NCI-H1092 (cell line): Measurements from ENCODE around the gene TRAF5.
"Not testable (repeated sequence)": the region's sequence is repeated elsewhere in the genome, so short reads cannot be mapped to it uniquely, and the experiment has no call there.

Source experiments
- DNase-seq: peaks from one replicate; lab custom pipeline; 2025; lab: John Stamatoyannopoulos, UW

The TRAF5 gene, protein sequence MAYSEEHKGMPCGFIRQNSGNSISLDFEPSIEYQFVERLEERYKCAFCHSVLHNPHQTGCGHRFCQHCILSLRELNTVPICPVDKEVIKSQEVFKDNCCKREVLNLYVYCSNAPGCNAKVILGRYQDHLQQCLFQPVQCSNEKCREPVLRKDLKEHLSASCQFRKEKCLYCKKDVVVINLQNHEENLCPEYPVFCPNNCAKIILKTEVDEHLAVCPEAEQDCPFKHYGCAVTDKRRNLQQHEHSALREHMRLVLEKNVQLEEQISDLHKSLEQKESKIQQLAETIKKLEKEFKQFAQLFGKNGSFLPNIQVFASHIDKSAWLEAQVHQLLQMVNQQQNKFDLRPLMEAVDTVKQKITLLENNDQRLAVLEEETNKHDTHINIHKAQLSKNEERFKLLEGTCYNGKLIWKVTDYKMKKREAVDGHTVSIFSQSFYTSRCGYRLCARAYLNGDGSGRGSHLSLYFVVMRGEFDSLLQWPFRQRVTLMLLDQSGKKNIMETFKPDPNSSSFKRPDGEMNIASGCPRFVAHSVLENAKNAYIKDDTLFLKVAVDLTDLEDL

DNA sequence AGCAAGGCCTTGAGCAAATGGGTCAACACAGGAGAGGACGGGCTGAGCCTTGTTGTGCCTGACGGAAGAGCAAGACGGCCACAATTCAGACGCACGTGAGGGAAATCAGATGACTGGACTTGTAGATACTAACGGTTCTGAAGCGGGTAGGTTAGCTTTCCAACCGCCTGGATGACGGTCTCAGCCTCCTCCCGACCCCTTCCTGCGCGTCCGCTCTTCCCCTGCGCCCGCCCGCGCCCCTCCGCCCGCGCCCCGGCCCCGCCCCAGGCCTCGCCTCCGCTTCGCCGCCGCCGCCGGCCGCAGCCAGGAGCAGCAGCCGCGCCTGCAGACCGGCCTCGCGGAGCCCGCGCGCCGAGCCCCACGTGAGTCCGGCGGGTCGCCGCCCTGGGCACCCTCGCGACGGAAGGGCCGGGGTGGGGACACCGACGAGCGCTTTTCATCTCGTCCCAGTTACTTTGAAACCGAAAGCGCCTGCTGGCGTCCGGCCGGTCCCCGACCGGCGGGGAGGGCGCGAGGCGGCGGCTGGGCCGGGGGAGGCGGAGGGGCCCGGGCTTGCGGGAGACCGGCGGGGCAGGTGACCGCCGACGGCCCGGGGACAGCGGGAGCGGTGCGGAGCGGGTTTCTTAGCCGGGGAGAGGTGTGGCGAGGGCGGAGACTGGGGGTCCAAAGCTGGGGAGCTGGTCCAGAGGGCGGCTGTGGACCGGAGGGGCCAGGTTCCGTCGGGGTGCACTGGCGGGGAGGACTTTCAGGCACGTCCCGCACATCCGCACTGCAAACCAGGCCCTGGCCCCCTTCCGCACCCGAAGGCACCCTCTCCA, at the start of gene TRAF5:
TRAF5 (plus strand) TSS at position 306 of the 818 bp plus-strand sequence. CDS start 26,407 bp downstream, outside the sequence.
- DNase-seq: peak; percentile 31

DNA sequence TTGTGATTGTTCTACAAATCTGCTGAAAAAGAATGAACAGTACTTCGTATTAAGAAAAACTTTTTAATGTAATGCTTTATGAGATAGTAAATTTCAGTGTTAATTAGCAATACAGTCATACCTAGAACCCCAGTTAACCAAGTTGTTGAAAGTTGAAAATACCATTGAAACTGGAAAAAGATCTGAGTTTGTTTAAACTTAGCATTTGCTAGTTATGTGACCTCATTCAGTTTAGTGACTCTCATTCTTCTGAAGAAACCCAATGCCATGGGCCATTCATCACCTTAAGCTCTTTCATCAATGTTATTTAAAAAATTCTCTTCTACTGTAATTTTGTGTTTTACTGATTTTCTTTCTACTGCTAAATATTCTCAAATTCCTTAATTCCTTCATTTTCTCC, 47.3 kb upstream of the TRAF5 start:
- no peak for DNase-seq

DNA sequence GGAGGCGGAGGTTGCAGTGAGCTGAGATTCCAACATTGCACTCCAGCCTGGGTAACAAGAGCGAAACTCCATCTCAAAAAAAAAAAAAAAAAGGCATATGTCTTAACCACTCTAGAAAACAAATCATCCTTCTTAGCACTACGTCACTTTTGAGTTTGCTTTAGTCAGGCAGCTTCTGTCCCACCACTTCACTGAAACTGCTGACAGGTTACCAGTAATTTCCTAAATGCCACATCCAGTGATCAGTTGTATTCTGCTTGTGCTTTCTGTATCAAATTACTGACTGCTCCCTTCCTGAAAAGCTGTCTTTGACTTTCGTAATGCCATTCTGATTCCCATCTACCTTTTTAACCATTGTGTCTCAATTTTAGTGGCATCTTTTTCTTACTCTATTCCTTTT, 45.7 kb upstream of the TRAF5 start:
- DNase-seq: no peak

DNA sequence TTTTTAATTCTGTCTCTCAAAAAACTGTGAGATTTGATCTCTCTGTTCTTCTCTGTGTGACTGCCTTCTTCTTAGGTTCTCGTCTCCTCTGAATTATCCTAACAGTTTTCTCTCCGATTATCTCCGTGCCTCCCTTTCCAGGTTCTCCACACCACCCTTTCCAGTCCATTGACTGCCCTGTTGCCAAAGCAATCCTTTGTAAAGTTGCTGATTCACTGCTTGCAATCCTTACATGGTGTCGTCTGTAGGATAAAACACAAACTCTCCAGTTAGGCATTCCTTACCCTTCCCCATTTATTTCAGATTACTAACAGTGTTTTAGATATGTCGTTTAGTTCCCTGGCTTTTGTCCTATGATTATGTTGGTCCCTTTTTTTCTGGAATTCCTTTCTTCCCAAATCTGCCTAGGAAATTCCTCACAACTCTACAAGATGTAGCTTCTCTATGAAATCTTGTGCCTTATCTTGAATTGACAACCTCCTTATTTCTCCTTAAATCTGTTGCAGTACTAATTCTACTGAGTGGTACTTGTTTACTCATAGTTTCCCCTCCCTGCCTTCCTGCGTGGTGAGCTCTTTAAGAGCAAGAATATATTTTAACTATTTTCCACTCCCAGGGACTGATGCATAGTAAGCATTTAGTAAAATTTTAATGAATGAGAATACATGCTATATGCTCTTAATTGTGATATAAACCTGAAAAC, 45.2 kb upstream of the TRAF5 start:
- no peak for DNase-seq

DNA sequence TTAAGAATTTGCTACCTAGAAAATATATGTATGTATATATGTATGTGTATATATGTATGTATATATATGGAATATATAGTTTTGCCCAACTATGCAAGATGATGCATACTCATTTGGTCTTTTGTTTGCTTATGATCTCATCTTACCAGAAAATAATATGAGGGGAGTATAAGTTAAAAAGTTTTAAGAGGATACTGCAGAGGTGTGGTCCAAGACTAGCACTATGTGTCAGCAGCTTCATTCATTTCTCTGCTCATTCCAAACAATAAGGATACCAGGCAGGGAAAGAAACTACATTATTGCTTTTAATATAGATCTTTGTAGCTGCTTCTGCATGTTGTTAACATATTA, 44.6 kb upstream of the TRAF5 start:
- DNase-seq: no peak

DNA sequence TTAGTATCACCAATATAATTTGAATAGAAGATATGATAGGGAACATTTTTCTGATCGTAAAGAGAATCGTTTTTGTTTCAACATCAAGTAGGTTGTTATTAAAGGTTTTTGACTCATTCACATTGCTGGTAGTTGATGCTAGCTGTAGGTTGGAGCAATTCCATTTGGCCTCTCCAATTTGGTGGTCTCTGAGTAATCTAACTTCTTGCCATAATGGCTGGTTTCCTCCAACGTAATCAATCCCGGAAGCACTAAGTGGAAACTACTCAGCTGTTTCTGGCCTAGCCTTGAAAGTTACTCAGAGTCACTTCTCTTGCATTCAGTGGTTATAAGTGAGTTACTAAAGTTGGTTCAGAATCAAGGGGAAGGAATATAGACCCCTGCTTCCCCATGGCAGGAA, 41.4 kb upstream of the TRAF5 start:
- no peak for DNase-seq

DNA sequence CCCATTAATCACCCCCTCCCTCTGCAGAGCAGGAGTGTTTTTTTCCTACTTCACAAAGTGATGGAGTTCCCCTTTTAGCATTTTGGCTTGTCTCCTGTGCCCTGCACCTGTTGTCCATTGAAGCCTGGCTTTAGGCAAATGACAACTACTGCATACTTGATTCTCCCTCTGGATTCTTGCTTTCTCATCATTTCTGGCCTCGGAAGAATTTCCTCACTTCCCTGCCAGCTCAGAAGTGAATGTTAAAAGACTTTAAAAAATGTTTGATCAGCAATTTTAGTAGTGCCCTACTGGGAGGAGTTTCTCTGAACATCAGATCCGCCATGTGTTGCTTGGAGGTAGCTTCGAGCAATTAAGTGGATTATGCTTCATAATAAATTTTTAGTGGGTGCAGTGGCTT, 39.4 kb upstream of the TRAF5 start:
- no peak for DNase-seq

DNA sequence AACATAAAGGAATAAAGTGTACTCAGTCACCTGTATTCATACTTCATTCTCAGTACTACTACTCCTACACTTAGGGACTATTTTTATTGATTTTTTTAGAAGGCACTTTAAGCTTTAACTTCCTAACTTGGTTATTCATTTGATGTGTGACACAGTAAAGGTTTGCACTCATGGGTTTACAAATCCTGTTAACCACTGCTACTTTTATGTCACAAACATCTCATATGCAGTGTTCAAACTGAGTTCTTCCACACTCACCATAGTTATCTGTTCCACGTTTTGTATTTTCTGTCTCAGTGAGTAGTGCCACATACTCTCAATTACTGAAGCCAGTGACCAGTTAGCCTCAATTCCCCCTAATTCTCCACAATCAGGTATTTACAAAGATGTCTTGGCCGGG, 34.2 kb upstream of the TRAF5 start:
- DNase-seq: no peak

DNA sequence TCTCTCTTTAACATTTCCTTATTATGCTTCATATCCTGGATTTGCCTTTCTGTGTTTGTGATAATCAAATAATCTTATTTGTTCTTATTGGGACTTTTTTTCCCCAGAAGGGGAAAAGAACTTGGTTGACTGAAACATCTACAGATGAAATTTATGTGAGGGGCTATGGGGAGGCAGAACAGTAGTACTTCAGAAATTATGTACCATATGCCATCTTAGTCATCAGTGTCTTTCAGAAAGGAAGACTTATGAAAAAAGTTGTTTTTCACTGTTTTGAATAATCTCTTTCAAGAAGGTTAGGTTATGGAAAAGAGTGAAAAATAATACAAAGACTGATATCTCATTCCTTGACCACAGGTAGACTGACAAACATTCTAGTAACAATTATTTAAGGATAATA, 30.2 kb upstream of the TRAF5 start:
- no peak for DNase-seq

DNA sequence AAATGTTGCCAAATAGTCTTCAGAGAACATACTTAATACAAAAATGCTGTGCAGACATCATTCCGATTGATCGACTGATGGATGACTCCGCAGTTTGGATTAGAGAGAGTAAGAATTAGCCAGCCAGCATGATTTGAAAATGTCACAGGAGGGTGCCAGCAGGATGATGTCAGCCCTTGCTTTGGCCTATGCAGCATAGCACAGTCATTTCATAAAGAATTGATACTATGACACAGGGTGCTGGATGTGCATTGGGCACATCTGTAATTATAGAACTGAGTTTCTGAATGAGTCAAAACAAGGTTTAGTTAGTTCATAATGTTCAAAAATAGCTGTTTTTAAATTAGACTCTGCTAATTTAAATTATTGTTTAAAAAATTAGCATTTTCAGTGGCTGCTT, 21.6 kb upstream of the TRAF5 start:
- no peak for DNase-seq

DNA sequence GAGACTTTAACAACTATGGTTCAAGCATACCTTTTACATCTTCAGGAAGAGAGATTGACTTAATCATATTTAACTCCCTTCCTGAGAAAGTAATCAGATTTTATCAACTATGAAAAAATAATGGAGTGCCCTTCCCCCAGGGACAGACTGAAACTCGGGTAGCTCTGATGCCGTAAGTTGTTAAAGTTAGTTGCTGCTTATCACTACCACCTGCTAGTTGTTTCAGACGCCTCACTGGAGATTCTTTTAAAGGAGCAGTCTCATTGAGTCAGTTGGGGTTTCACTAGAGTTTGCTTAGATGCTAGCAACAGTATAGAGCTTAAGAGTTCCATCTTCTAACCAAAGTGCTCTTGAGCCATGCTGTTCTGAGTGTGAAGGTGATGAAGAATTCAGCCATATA, 17.0 kb upstream of the TRAF5 start:
- no peak for DNase-seq

DNA sequence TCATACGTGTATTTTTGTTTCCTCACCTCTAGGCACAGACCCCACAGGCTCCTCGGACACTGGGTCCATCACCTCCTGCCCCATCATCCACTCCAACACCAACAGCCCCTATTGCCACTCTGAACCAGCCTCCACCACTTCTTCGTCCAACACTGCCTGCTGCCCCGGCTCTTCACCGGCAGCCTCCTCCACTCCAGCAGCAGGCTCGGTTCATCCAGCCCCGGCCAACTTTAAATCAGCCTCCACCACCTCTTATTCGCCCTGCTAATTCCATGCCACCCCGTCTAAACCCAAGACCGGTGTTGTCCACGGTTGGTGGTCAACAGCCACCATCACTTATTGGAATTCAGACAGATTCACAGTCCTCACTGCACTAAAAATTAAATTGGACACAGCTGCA, 13.2 kb upstream of the TRAF5 start:
- no peak for DNase-seq

DNA sequence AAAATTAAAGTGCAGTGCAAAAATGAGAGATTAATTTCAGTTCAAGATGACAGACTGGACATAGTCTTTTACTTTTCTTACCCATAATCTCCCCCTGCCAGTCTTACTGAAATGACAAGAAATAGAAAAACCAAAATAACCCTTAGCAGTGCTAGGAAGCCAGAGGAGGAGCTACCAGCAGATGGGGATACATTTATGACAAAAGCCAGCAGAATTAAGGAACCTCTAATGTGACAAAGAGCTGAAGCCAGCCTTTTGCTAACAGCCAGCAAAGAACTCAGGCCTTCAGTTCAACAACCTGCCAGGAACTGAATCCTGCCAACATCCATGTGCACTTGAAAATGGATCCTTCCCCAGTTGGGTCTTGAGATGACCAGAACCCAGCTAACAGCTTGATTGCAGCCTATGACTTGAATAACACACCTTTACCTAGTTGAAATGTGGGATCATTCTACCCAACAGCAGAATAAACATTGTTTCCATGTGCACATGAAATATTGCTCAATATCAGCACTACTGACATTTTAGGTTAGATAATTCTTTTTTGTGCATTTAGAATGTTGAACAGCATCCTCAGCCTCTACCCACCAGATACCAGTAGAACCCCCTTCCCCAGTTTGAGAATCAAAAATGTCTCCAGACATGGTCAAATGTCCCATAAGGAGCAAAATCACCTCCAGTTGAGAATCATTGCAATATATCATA, 7.9 kb upstream of the TRAF5 start:
- no peak for DNase-seq

DNA sequence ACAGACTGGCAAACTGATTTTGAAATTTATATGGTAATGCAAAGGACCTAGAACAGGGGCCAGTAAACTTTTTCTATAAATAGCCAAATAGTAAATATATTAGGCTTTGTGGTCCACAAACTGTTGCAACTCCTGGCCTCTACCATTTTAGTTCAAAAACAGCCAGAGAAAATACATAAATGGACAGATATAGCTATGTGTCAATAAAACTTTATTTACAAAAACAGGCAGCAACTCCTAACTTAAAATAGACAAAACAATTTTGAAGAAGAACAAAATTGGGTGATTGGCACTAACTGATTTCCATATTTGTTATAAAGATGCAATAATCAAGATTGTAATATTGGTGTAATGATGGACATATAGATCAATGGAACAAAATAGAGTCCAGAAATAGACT, 6.7 kb upstream of the TRAF5 start:
- DNase-seq: no peak

DNA sequence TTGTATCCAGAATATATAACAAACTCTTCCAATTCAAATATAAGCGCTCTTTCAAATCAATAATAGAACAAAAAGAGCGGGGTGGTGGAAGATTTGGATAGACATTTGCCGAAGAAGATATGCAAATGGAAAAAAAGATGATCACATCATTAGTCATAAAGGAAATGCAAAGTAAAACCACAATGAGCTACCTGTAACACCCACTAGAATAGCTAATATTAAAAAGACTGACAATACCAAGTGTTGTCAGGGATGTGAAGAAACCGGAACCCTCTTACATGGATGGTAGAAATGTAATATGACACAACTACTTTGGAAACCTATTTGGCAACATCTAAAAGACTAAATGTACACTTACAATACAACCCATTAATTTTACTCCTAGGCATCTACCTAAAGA, 5.7 kb upstream of the TRAF5 start:
- DNase-seq: no peak

DNA sequence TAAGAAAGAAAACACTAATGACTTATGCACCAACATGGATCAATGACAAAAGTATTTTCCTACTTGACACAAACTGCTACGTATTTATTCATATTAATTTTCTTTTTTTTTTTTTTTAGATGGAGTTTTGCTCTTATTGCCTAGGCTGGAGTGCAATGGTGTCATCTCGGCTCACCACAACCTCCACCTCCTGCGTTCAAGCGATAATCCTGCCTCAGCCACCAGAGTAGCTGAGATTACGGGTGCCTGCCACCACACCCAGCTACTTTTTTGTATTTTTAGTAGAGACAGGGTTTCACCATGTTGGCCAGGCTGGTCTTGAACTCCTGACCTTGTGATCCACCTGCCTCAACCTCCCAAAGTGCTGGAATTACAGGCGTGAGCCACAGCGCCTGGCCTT, 5.0 kb upstream of the TRAF5 start:
- DNase-seq: not testable (repeated sequence)

DNA sequence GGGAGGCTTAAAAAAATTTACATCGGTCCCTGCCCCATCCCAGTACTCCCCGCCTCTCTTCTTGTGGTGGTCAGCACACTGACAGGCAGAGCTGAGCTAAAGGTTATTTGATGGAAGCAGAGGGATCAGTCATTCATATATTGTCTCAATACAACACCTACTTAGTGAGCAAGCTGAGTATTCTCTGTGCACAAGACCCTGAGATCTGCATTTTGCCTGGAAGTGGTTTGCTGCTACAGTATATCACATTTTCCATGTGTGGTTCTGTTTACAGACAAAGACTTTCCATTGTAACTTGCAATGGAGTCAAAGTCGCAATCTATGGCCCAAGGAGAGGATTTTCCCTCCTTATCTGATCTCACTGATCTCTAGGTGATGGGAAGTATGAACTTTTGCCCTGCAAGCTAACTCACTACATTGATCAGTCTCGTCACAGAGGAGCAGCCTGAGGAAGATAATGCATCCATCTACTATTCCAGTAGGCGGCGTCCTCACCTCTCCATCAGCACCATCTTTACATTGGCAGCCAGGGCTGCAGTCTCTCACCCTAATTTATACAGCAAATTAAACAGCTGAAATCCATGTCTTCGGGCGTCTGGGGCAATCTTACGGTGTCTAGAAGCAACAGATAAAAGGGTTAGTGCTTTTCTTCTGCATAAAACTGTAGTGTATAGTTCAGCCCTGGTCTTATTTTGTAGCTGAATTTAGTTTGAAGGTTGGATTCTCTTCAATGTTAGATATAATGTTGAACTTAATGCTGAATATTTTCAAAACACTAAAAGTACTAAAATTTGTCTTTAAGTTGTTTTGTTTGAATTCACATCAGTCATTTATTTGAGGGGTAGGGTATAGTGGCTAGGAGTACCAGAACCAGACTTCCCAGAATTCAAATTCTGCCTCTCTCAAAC, 3.2 kb upstream of the TRAF5 start:
- DNase-seq: peak; percentile 48

DNA sequence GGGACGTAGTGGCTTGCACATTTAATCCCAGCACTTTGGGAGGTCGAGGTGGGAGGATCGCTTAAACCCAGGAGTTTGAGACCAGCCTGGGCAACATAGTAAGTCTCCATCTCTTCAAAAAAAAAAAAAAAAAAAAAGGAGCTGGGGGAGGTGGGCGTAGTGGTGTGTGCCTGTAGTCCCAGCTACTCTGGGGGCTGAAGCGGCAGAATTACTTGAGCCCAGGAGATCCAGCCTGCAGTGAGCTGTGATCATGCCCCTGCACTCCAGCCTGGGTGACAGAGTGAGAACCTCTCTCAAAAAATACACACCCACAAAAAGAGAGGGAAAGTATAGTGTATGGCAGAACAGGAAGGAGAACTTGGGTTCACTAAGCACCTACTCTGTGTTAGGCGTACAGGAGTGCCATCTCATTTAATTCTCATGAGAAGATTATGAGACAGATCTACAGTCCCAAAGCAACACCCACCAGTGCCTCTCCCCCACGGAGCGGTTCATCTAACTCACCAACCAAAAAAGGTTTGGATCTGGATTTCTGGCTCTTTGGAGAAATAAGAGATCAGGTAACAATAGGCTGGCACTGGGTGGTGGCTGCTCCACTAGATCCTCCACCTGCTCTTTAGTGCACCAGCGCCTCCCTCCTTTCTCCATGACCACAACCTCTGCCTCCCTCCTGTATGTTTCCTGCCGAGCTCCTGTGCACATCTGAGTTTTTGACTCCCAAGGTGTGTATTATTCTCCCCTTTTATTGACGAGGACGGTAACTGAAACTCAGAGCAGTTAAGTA, 1.4 kb upstream of the TRAF5 start:
- no peak for DNase-seq

DNA sequence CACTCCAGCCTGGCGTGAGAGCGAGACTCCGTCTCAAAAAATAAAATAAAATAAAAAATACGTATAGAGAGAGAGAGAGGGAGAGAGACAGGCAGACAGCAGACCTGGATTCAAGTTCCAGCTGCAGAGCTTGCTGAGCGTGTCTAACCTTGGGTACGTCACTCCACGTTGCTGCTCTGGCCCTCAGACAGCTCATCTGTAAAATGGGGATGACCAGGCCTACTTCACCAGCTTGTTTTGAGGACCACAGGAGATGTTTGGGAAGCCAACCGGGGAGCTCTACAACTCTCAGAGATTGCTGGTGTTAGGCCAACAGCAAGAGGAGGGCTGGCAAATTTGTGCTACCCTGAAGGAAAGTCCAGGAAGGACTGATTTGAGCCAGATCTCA, 499 bp upstream of the TRAF5 start:
- no peak for DNase-seq

DNA sequence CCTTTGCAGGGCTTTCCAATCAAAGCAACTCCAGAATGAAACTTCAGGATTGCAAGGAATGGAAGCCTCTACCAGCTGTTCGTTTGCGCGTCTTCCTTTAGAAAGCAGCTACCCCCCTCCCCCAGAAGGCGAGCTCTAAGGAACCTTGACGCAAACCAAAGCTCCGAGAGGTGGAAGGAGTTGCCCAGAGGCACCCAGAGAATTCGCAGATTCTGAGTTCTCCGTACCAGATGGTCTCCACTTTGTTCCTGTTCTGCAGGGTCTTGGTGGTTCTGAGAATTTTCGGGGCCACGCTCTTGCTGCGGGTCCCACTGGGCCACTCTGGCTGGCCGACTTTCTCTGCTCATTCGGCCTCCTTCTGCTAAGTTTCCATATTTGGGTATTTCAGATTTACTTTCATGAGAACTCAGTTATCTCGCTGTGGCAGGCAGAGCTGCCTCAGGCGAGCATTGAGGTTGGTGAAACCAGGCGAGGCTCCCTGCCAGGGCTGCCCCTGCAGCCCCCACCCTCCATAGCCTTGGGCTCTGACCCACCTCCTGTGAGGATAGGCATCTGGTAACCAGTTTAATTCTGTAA, 801 bp downstream of the TRAF5 start:
- DNase-seq: no peak
